ENCODE results near the gene TBCD. TPM values are rescaled to one million over a fixed set of nuclear protein-coding genes. Genes with fewer than 3 reads are reported as not detected.

The TBCD gene
- total RNA-seq, 1 donor = 39.5 TPM

- TF ChIP-seq CTCF (IDR thresholded peaks at IDR 0.05; ENCODE audit: insufficient read depth, low read length) = no peak
- DNase-seq (ENCODE audit: low read depth) = no peak
Observed at GRCh38 chr17:82843904-82844680, 92.2 kb downstream of the TBCD start.

DNA sequence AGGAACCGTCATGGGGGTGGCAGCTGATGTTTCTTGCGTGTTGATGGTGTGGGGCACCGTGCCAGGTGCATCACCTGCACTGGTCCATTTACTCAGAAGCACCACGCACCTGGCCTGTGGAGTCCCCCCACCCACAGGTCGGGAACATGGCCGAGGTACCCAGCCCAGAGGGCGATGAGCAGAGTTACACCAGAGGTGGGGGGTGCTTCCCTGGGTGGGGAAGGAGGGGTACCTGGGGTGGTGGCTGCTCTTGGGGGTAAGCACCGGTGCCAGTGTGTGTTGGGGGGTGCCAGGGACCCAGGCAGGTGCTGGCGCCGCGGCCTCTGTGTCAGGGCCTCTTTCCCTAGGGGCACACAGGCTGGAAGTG, 92.9 kb downstream of the TBCD start:
- no peak for TF ChIP-seq CTCF (IDR thresholded peaks at IDR 0.05; ENCODE audit: insufficient read depth, low read length)
- no peak overlapping the region for H3K4me3 ChIP-seq (ENCODE audit: low read depth, low read length)
- no peak for DNase-seq (ENCODE audit: low read depth)

More at GRCh38 chr17:82843904-82844680, 92.2 kb downstream of the TBCD start:
- H3K4me3 ChIP-seq (ENCODE audit: low read depth, low read length) = no peak overlapping the region

GRCh38 chr17:82845163-82845807, 93.4 kb downstream of the TBCD start:
- no peak for TF ChIP-seq CTCF (IDR thresholded peaks at IDR 0.05; ENCODE audit: insufficient read depth, low read length)
- DNase-seq (ENCODE audit: low read depth) = no peak

GRCh38 chr17:82846061-82846691, 94.3 kb downstream of the TBCD start:
- H3K4me3 ChIP-seq (ENCODE audit: low read depth, low read length) = no peak overlapping the region
- no peak for DNase-seq (ENCODE audit: low read depth)
- TF ChIP-seq CTCF (IDR thresholded peaks at IDR 0.05; ENCODE audit: insufficient read depth, low read length) = no peak

More at GRCh38 chr17:82845163-82845807, 93.4 kb downstream of the TBCD start:
- no peak overlapping the region for H3K4me3 ChIP-seq (ENCODE audit: low read depth, low read length)

DNA sequence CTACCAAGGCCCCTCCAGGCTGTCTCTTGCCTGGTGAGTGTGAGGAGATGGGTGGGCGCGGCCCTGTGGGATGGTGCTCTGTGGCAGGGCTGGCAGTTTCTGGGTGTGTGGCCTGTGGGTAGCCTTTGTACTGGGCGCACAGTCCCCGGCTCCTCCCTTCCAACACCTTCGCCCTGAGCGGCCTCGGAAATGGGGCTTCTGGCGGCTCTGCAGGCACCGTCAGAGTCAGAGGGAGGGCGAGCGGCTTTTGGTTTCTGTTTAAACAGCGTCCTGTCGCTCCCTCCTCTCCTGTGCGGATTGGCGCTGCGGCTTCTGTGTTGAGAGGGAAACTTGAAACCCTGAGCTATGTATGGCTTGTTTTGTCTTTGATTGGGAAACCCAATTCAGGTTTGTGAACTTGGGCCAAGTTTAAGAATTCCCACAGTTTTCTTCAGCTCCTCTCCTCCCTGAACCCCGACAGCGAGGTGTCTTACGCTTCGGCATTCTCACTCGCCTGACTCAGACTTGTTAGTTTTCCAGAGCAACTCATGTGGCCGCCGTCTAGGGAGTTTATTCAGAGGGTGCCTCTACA, 96.2 kb downstream of the TBCD start:
- DNase-seq (ENCODE audit: low read depth) = peak; percentile 24
- H3K4me3 ChIP-seq (ENCODE audit: low read depth, low read length) = no peak overlapping the region
- no peak for TF ChIP-seq CTCF (IDR thresholded peaks at IDR 0.05; ENCODE audit: insufficient read depth, low read length)

DNA sequence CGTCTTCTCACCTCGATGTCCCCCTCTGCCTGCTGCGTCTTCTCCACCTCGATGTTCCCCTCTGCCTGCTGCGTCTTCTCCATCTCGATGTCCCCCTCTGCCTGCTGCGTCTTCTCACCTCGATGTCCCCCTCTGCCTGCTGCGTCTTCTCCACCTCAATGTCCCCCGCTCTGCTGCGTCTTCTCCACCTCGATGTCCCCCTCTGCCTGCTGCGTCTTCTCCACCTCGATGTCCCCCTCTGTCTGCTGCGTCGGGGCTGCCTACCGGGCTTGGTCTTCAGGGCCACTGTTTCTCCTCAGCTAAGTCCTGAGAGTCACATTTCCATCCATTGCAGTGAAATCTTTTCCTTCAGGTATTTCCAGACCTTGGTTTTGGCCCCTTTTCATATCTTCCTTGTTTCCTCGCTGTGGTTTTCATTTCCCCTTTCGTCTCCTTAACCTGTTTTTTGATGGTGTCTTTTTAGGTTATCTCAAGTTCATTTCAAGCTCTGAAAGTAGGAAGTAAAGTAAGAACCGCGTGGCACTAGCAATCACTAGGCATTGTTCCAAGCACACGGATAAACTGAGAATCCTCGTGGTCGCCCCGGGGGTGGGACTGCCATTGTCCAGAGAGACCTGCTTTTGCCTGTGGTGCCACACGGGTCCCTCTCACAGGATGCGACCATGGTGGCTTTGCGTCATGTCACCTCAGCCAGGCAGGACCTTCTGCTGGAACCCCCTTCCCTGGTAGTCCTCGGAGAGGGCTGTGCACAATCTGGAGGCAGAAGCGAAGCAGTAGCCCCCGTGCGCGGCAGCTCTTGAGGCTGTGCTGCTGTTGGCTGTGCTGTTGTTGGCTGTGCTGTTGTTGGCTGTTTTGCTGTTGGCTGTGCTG, 97.4 kb downstream of the TBCD start:
- no peak for TF ChIP-seq CTCF (IDR thresholded peaks at IDR 0.05; ENCODE audit: insufficient read depth, low read length)
- no peak for DNase-seq (ENCODE audit: low read depth)
- no peak overlapping the region for H3K4me3 ChIP-seq (ENCODE audit: low read depth, low read length)
